ENCODE results near the gene PSME4.

DNA sequence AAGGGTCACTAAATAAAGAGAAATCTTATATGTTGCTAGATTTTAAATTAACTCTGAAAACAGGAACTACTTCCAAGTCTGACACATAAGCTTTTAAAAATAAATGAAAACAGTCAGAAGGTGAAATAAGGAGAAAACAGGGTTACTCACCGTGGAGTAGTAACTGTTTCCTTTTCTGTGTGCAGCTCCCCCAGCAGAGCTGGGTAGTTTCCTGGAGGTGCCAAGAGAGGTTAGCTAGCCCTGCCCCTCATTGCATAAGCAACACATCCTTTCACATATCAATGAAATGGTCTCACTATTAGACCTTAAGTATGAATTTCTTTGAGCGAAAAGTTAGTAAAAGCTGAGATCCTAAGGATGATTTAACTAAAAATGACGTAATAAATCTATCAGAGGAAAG is 57.1 kb downstream of the PSME4 start:
- TF ChIP-seq, protein P1, sequence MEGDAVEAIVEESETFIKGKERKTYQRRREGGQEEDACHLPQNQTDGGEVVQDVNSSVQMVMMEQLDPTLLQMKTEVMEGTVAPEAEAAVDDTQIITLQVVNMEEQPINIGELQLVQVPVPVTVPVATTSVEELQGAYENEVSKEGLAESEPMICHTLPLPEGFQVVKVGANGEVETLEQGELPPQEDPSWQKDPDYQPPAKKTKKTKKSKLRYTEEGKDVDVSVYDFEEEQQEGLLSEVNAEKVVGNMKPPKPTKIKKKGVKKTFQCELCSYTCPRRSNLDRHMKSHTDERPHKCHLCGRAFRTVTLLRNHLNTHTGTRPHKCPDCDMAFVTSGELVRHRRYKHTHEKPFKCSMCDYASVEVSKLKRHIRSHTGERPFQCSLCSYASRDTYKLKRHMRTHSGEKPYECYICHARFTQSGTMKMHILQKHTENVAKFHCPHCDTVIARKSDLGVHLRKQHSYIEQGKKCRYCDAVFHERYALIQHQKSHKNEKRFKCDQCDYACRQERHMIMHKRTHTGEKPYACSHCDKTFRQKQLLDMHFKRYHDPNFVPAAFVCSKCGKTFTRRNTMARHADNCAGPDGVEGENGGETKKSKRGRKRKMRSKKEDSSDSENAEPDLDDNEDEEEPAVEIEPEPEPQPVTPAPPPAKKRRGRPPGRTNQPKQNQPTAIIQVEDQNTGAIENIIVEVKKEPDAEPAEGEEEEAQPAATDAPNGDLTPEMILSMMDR (IDR thresholded peaks at IDR 0.05; ENCODE audit: borderline replicate concordance, extremely low read depth, low read length, poor library complexity, severe bottlenecking): no peak
- no peak for TF ChIP-seq EZH2 (IDR thresholded peaks at IDR 0.05; ENCODE audit: borderline replicate concordance, low read depth, low read length, severe bottlenecking)

Data from DND-41 (cell line).